ENCODE measurements around the gene SLC7A1.

GRCh38 chr13:29525757-29526156 lies 69.7 kb downstream of the SLC7A1 start:
- no peak for TF ChIP-seq CTCF (conservative IDR thresholded peaks at IDR 0.05 in 1 of 2, IDR thresholded peaks at IDR 0.05 in 1 of 2; ENCODE audit: low read depth in 1 of 2, low read length in 2 of 2)
- no peak for TF ChIP-seq EZH2 (IDR thresholded peaks at IDR 0.05; ENCODE audit: low read length, missing control alignments)

All from fibroblast of lung (primary cell).